Calu3 (cell line): Measurements from ENCODE around the gene CCDC136. TPM values are rescaled to one million over a fixed set of nuclear protein-coding genes. Genes with fewer than 3 reads are reported as not detected.

ENCODE experiments used
- BruUV-seq: library from RNA; stranded (reverse); fragments of 400-500 nt; replicated peaks from 2 replicates; lab custom pipeline; 2021; lab: Mats Ljungman, UMichigan
- CTCF ChIA-PET: fragments of 300-600 bp; sonication (Branson Sonifier 250); formaldehyde crosslinking; loops from one replicate; lab custom pipeline; 2022; ENCODE audit warnings: antibody characterized with exemption; lab: Charles Lee
- DNase-seq: peaks from one replicate; pipeline ENCODE4 v3.0.0; 2022
- H3K27ac Mint-ChIP-seq: one replicate; pipeline ENCODE4 v1.8.0; 2022; ENCODE audit warnings: mixed read lengths; ENCODE audit not compliant: unreplicated experiment
- H3K27me3 Mint-ChIP-seq: one replicate; pipeline ENCODE4 v1.8.0; 2022; ENCODE audit warnings: mixed read lengths; ENCODE audit not compliant: unreplicated experiment
- H3K36me3 Mint-ChIP-seq: one replicate; pipeline ENCODE4 v1.8.0; 2022; ENCODE audit warnings: mild to moderate bottlenecking, moderate library complexity, mixed read lengths; ENCODE audit not compliant: insufficient read depth, unreplicated experiment
- H3K4me1 Mint-ChIP-seq: one replicate; pipeline ENCODE4 v1.8.0; 2022; ENCODE audit warnings: mild to moderate bottlenecking, low read depth, mixed read lengths; ENCODE audit not compliant: unreplicated experiment
- H3K4me3 Mint-ChIP-seq: one replicate; pipeline ENCODE4 v1.8.0; 2022; ENCODE audit warnings: mild to moderate bottlenecking, low read depth, moderate library complexity, mixed read lengths; ENCODE audit not compliant: unreplicated experiment
- H3K9me3 Mint-ChIP-seq: one replicate; pipeline ENCODE4 v1.8.0; 2022; ENCODE audit warnings: low read depth, mixed read lengths; ENCODE audit not compliant: unreplicated experiment
- CTCF ChIP-seq: fragments of 200-600 bp; IDR thresholded peaks from one replicate; pipeline ENCODE4 v1.8.0; 2022; ENCODE audit warnings: antibody characterized with exemption; ENCODE audit not compliant: unreplicated experiment
- intact Hi-C: fragments of 100-400 bp; cut with micrococcal nuclease; formaldehyde crosslinking; loops from one replicate; pipeline ENCODE4 v1.10.0; 2022; ENCODE audit not compliant: unreplicated experiment
- total RNA-seq: library from RNA; stranded (reverse); gene quantifications from 2 replicates; pipeline ENCODE4 v1.2.3, GENCODE V29; 2022

Gene CCDC136
- total RNA-seq, 1 experiment from 2014 or later, result 5.9 TPM

- peaks cover 68% of the 10 kb centered on the region for H3K36me3 Mint-ChIP-seq
- BruUV-seq, result no TSS peak
Observed at GRCh38 chr7:128773604-128774003, 18.2 kb upstream of the CCDC136 start.

DNA sequence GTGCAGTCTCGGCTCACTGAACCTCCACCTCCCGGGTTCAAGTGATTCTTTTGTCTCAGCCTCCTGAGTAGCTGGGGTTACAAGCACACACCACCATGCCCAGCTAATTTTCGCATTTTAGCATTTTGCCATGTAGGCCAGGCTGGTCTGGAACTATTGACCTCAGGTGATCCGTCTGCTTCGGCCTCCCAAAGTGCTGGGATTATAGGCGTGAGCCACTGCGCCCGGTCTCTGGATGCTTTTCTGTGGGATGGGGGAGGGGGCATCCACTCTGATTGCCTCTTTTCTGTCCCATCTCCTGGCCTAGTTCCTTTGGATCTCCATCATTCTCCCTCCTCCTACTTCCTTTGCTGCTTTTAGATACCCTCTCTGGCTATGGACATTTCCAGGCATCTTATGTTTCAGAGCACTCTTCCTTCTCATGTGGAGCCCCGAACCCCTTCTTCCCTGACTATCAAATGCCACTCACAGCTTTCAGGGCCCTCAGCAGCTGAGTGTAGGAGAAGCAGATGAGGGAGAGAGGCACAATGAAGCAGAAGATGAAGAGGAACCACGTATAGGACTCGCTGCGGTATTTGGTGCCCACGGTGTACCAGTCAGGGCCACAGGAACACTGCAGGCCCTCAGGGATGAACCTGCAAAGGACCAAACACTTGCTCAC, 17.6 kb upstream of the CCDC136 start:
- H3K4me3 Mint-ChIP-seq, result no peak overlapping the region
- H3K4me1 Mint-ChIP-seq, result no peaks in the 10 kb centered on the region
- H3K27me3 Mint-ChIP-seq, result no peaks in the 10 kb centered on the region
- DNase-seq, result no peak
- H3K9me3 Mint-ChIP-seq, result peaks cover 10% of the 10 kb centered on the region
- CTCF ChIA-PET, result no interaction called here
- no peak for TF ChIP-seq CTCF
- intact Hi-C loops, result no loop called here
- H3K27ac Mint-ChIP-seq, result peak overlapping the region; percentile 10
- BruUV-seq, result no TSS peak
- H3K36me3 Mint-ChIP-seq, result peaks cover 67% of the 10 kb centered on the region

More at GRCh38 chr7:128773604-128774003, 18.2 kb upstream of the CCDC136 start:
- intact Hi-C loops, result no loop called here
- Mint-ChIP-seq H3K27ac (no peak overlapping the region), H3K4me3 (no peak overlapping the region), H3K27me3 (no peaks in the 10 kb centered on the region), H3K4me1 (no peaks in the 10 kb centered on the region), H3K9me3 (peaks cover 10% of the 10 kb centered on the region)
- CTCF ChIA-PET, result no interaction called here
- DNase-seq, result no peak
- TF ChIP-seq CTCF, result no peak

DNA sequence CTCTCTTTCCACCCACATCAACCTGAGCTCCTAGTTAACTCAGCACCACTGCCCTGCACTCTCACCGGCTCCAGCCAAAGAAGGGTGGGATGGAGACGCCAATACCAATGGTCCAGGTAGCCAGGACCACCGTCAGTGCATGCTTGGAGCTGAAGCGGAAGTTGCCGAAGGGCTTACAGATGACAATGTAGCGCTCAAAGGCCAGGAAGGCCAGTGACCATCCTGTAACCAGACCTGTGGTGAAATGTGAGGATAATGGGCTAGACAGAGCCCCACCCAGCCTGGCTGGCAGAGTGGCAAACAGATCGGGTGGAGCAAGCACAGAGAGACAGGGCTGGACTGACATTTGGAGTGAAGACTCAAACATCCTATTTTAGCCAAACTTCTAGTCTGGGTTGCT, 16.8 kb upstream of the CCDC136 start:
- H3K27me3 Mint-ChIP-seq, result no peaks in the 10 kb centered on the region
- peaks cover 61% of the 10 kb centered on the region for H3K36me3 Mint-ChIP-seq

GRCh38 chr7:128775744-128776474, 15.9 kb upstream of the CCDC136 start, which contains the start of gene OPN1SW:
Gene OPN1SW, minus strand, starts transcription at chr7:128775794. Its CDS starts 13 bp downstream, at chr7:128775781.
- CTCF ChIA-PET, result no interaction called here
- peaks cover 54% of the 10 kb centered on the region for H3K36me3 Mint-ChIP-seq
- H3K27ac Mint-ChIP-seq, result peak within 1 kb of the TSS; percentile 39

More for the DNA sequence above, 16.8 kb upstream of the CCDC136 start:
- H3K4me3 Mint-ChIP-seq, result no peak overlapping the region
- TF ChIP-seq CTCF, result no peak
- H3K4me1 Mint-ChIP-seq, result no peaks in the 10 kb centered on the region
- BruUV-seq, result no TSS peak
- intact Hi-C loops, result no loop called here
- H3K9me3 Mint-ChIP-seq, result peaks cover 10% of the 10 kb centered on the region
- no peak for DNase-seq
- CTCF ChIA-PET, result no interaction called here
- peak overlapping the region; percentile 39 for H3K27ac Mint-ChIP-seq

More at GRCh38 chr7:128775744-128776474, 15.9 kb upstream of the CCDC136 start, which contains the start of gene OPN1SW:
- no peak for TF ChIP-seq CTCF
- Mint-ChIP-seq H3K4me1 (no peaks in the 10 kb centered on the region), H3K4me3 (no peak within 1 kb of the TSS), H3K27me3 (peaks cover 4% of the 10 kb centered on the region), H3K9me3 (peaks cover 10% of the 10 kb centered on the region)
- no TSS peak for BruUV-seq
- no peak for DNase-seq
- intact Hi-C loops, result no loop called here
